HEK293 (cell line): ENCODE results near the gene NF2.

Source experiments
- AEBP2 ChIP-seq: fragments of 450-650 bp; formaldehyde crosslinking; IDR thresholded peaks from 2 replicates; pipeline ENCODE4 v1.5.1; 2016; ENCODE audit warnings: missing biosample characterization, missing genetic modification characterization, borderline replicate concordance
- BCL6B ChIP-seq: fragments of 450-650 bp; formaldehyde crosslinking; IDR thresholded peaks from 2 replicates; pipeline ENCODE4 v1.5.1; 2017; ENCODE audit warnings: missing biosample characterization, missing genetic modification characterization
- EGR2 ChIP-seq: fragments of 450-650 bp; formaldehyde crosslinking; IDR thresholded peaks from 2 replicates; pipeline ENCODE4 v1.5.1; 2016; ENCODE audit warnings: low read depth, missing biosample characterization, missing genetic modification characterization
- HIC1 ChIP-seq: fragments of 450-650 bp; formaldehyde crosslinking; IDR thresholded peaks from 2 replicates; pipeline ENCODE4 v1.5.1; 2016; ENCODE audit warnings: missing biosample characterization, missing genetic modification characterization
- MZF1 ChIP-seq: fragments of 450-650 bp; formaldehyde crosslinking; IDR thresholded peaks from 2 replicates; pipeline ENCODE4 v1.5.1; 2017; ENCODE audit warnings: missing biosample characterization, missing genetic modification characterization, borderline replicate concordance
- OSR2 ChIP-seq: fragments of 450-650 bp; formaldehyde crosslinking; IDR thresholded peaks from 2 replicates; pipeline ENCODE4 v1.5.1; 2016; ENCODE audit warnings: missing biosample characterization, missing genetic modification characterization
- PBX3 ChIP-seq: sonication (generic); formaldehyde crosslinking; IDR thresholded peaks from 2 replicates; pipeline ENCODE4 v1.8.1; 2022; ENCODE audit warnings: mild to moderate bottlenecking, moderate library complexity, missing genetic modification reagents
- ZNF146 ChIP-seq: fragments of 450-650 bp; formaldehyde crosslinking; IDR thresholded peaks from 2 replicates; pipeline ENCODE4 v1.5.1; 2016; ENCODE audit warnings: missing biosample characterization, missing genetic modification characterization
- ZNF148 ChIP-seq: fragments of 450-650 bp; formaldehyde crosslinking; IDR thresholded peaks from 2 replicates; pipeline ENCODE4 v1.5.0; 2017; ENCODE audit warnings: missing biosample characterization, missing genetic modification characterization, borderline replicate concordance
- ZNF169 ChIP-seq: fragments of 450-650 bp; formaldehyde crosslinking; IDR thresholded peaks from 2 replicates; pipeline ENCODE4 v1.5.1; 2016; ENCODE audit warnings: missing biosample characterization, missing genetic modification characterization
- ZNF184 ChIP-seq: fragments of 450-650 bp; IDR thresholded peaks from 2 replicates; pipeline ENCODE4 v1.5.1; 2018; ENCODE audit warnings: missing biosample characterization, mild to moderate bottlenecking, missing genetic modification characterization
- ZNF394 ChIP-seq: fragments of 450-650 bp; formaldehyde crosslinking; IDR thresholded peaks from 2 replicates; pipeline ENCODE4 v1.5.1; 2016; ENCODE audit warnings: missing biosample characterization, missing genetic modification characterization, mild to moderate bottlenecking, moderate library complexity, borderline replicate concordance
- ZNF510 ChIP-seq: fragments of 450-650 bp; formaldehyde crosslinking; IDR thresholded peaks from 2 replicates; pipeline ENCODE4 v1.5.1; 2018; ENCODE audit warnings: mild to moderate bottlenecking, missing genetic modification characterization, missing biosample characterization; ENCODE audit not compliant: insufficient replicate concordance
- ZNF580 ChIP-seq: fragments of 450-650 bp; formaldehyde crosslinking; IDR thresholded peaks from 2 replicates; pipeline ENCODE4 v1.5.1; 2016; ENCODE audit warnings: missing biosample characterization, missing genetic modification characterization
- ZNF645 ChIP-seq: fragments of 450-650 bp; formaldehyde crosslinking; IDR thresholded peaks from 2 replicates; pipeline ENCODE4; 2016; ENCODE audit warnings: missing biosample characterization, missing genetic modification characterization
- ZNF658 ChIP-seq: fragments of 450-650 bp; formaldehyde crosslinking; IDR thresholded peaks from 2 replicates; pipeline ENCODE4; 2016; ENCODE audit warnings: missing biosample characterization, missing genetic modification characterization
- ZNF707 ChIP-seq: fragments of 450-650 bp; formaldehyde crosslinking; IDR thresholded peaks from 2 replicates; pipeline ENCODE4 v1.5.1; 2016; ENCODE audit warnings: missing biosample characterization, missing genetic modification characterization
- ZNF792 ChIP-seq: fragments of 450-650 bp; formaldehyde crosslinking; IDR thresholded peaks from 2 replicates; pipeline ENCODE4 v1.5.1; 2016; ENCODE audit warnings: missing biosample characterization, missing genetic modification characterization
- ZSCAN16 ChIP-seq: fragments of 450-650 bp; formaldehyde crosslinking; IDR thresholded peaks from 2 replicates; pipeline ENCODE4 v1.5.1; 2016; ENCODE audit warnings: missing biosample characterization, missing genetic modification characterization
- ZSCAN4 ChIP-seq: fragments of 450-650 bp; formaldehyde crosslinking; IDR thresholded peaks from 2 replicates; pipeline ENCODE4 v1.5.1; 2017; ENCODE audit warnings: missing biosample characterization, missing genetic modification characterization
- ZSCAN5A ChIP-seq: fragments of 450-650 bp; formaldehyde crosslinking; IDR thresholded peaks from 2 replicates; pipeline ENCODE4 v1.5.1; 2016; ENCODE audit warnings: missing biosample characterization, missing genetic modification characterization

The NF2 gene

GRCh38 chr22:29603358-29604075, at the start of gene NF2 (continued):
- TF ChIP-seq BCL6B (tag by site-specific recombination) (no peak), ZNF707 (tag by site-specific recombination) (no peak), PBX3 (no peak; the same call in 1 of the 2 replicates), ZNF146 (tag by site-specific recombination) (no peak), ZNF658 (tag by site-specific recombination) (no peak), HIC1 (tag by site-specific recombination) (no peak), ZNF169 (tag by site-specific recombination) (no peak), ZNF510 (no peak), ZNF645 (tag by site-specific recombination) (no peak), ZNF148 (tag by site-specific recombination) (no peak), ZNF394 (tag by site-specific recombination) (no peak), OSR2 (tag by site-specific recombination) (no peak), ZSCAN5A (peak; percentile 86), ZSCAN4 (tag by site-specific recombination) (0 out of 2 replicates have a peak, but pooled peaks have one; percentile 31), AEBP2 (no peak), ZNF792 (no peak), ZNF580 (peak; percentile 9; the same call in 1 of the 2 replicates), EGR2 (tag by site-specific recombination) (no peak), ZNF184 (tag by site-specific recombination) (no peak), MZF1 (no peak), ZSCAN16 (tag by site-specific recombination) (no peak)
